HEK293 (cell line): ENCODE data around the gene PLEKHJ1.

Experiments
- CTCF ChIA-PET: fragments of 350-600 bp; formaldehyde crosslinking; extraction: SDS; loops from one replicate; lab custom pipeline; 2021; ENCODE audit warnings: antibody characterized with exemption; lab: Yijun Ruan, JAX
- POLR2A ChIA-PET: fragments of 300-600 bp; formaldehyde crosslinking; extraction: SDS; loops from one replicate; lab custom pipeline; 2020; ENCODE audit warnings: antibody characterized with exemption, inconsistent platforms; lab: Yijun Ruan, JAX
- H3K27ac ChIP-seq: fragments of 200-500 bp; sonication (Bioruptor generic); 2 replicates; pipeline ENCODE4 v1.5.1; 2014; ENCODE audit warnings: low read depth, low read length, control low read depth, inconsistent platforms; ENCODE audit errors: extremely low read depth
- H3K36me3 ChIP-seq, 2 experiments: fragments of 200-500 bp in 1 of 2; sonication (Bioruptor generic) in 1 of 2; 1 replicate in 1 of 2; 2 replicates in 1 of 2; pipeline ENCODE4 v1.5.1; 2014 to 2017; ENCODE audit warnings: inconsistent platforms in 2 of 2, low read length in 2 of 2; ENCODE audit not compliant: control insufficient read depth in 2 of 2, insufficient read depth in 1 of 2
- H3K4me1 ChIP-seq: fragments of 200-500 bp; sonication (Bioruptor generic); 2 replicates; pipeline ENCODE4 v1.5.1; 2014; ENCODE audit warnings: mild to moderate bottlenecking, low read length, inconsistent platforms; ENCODE audit not compliant: control insufficient read depth, insufficient read depth
- H3K4me3 ChIP-seq: 2 replicates; pipeline ENCODE4 v1.5.1; 2011; ENCODE audit warnings: low read depth, mild to moderate bottlenecking, control low read depth, low read length, moderate library complexity
- H3K9me3 ChIP-seq: fragments of 200-500 bp; sonication (Bioruptor generic); 2 replicates; pipeline ENCODE4 v1.5.1; 2014; ENCODE audit warnings: low read depth, low read length, inconsistent platforms; ENCODE audit not compliant: control insufficient read depth, insufficient read depth
- EGR2 ChIP-seq: fragments of 450-650 bp; formaldehyde crosslinking; IDR thresholded peaks from 2 replicates; pipeline ENCODE4 v1.5.1; 2016; ENCODE audit warnings: low read depth, missing biosample characterization, missing genetic modification characterization
- GLIS2 ChIP-seq: fragments of 450-650 bp; formaldehyde crosslinking; IDR thresholded peaks from 2 replicates; pipeline ENCODE4 v1.5.1; 2016; ENCODE audit warnings: missing biosample characterization, missing genetic modification characterization
- IKZF3 ChIP-seq: fragments of 450-650 bp; IDR thresholded peaks from 2 replicates; pipeline ENCODE4 v1.5.0; 2018; ENCODE audit warnings: missing biosample characterization, mild to moderate bottlenecking, missing genetic modification characterization, moderate library complexity
- YY1 ChIP-seq: fragments of 450-650 bp; formaldehyde crosslinking; IDR thresholded peaks from 2 replicates; pipeline ENCODE4 v1.5.1; 2018; ENCODE audit warnings: missing biosample characterization, missing genetic modification characterization
- ZBTB17 ChIP-seq: fragments of 450-650 bp; formaldehyde crosslinking; IDR thresholded peaks from 2 replicates; pipeline ENCODE4 v1.5.1; 2016; ENCODE audit warnings: missing biosample characterization, missing genetic modification characterization
- ZBTB48 ChIP-seq: fragments of 450-650 bp; formaldehyde crosslinking; IDR thresholded peaks from 2 replicates; pipeline ENCODE4 v1.5.1; 2016; ENCODE audit warnings: missing biosample characterization, missing genetic modification characterization
- ZNF211 ChIP-seq: fragments of 450-650 bp; formaldehyde crosslinking; IDR thresholded peaks from 2 replicates; pipeline ENCODE4 v1.5.1; 2016; ENCODE audit warnings: low read depth, missing biosample characterization, missing genetic modification characterization
- ZNF341 ChIP-seq: fragments of 450-650 bp; formaldehyde crosslinking; IDR thresholded peaks from 2 replicates; pipeline ENCODE4; 2016; ENCODE audit warnings: low read depth, missing biosample characterization, missing genetic modification characterization
- ZNF555 ChIP-seq: fragments of 450-650 bp; formaldehyde crosslinking; conservative IDR thresholded peaks from 2 replicates; pipeline ENCODE4 v1.5.1; 2017; ENCODE audit warnings: missing biosample characterization, mild to moderate bottlenecking, missing genetic modification characterization, inconsistent platforms
- ZNF558 ChIP-seq: fragments of 450-650 bp; formaldehyde crosslinking; IDR thresholded peaks from 2 replicates; pipeline ENCODE4 v1.5.1; 2016; ENCODE audit warnings: missing biosample characterization, missing genetic modification characterization
- ZNF629 ChIP-seq: fragments of 450-650 bp; formaldehyde crosslinking; IDR thresholded peaks from 2 replicates; pipeline ENCODE4 v1.5.1; 2017; ENCODE audit warnings: missing biosample characterization, missing genetic modification characterization
- TF ChIP-seq, protein P1 (sequence below): fragments of 450-650 bp; formaldehyde crosslinking; IDR thresholded peaks from 2 replicates; pipeline ENCODE4 v1.5.1; 2016; ENCODE audit warnings: missing biosample characterization, missing genetic modification characterization, borderline replicate concordance
- TF ChIP-seq, protein P2 (sequence below): fragments of 450-650 bp; formaldehyde crosslinking; IDR thresholded peaks from 2 replicates; pipeline ENCODE4 v1.5.0; 2017; ENCODE audit warnings: missing biosample characterization, missing genetic modification characterization, borderline replicate concordance
- TF ChIP-seq, protein P3 (sequence below): fragments of 450-650 bp; formaldehyde crosslinking; IDR thresholded peaks from 2 replicates; pipeline ENCODE4 v1.5.1; 2016; ENCODE audit warnings: missing biosample characterization, missing genetic modification characterization
- TF ChIP-seq, protein P4 (sequence below): fragments of 450-650 bp; formaldehyde crosslinking; IDR thresholded peaks from 2 replicates; pipeline ENCODE4 v1.5.1; 2016; ENCODE audit warnings: missing biosample characterization, missing genetic modification characterization
- TF ChIP-seq, protein P5 (sequence below): fragments of 450-650 bp; formaldehyde crosslinking; IDR thresholded peaks from 2 replicates; pipeline ENCODE4 v1.5.1; 2017; ENCODE audit warnings: missing biosample characterization, missing genetic modification characterization
- TF ChIP-seq, protein P6 (sequence below): fragments of 450-650 bp; formaldehyde crosslinking; IDR thresholded peaks from 2 replicates; pipeline ENCODE4 v1.5.1; 2016; ENCODE audit warnings: missing biosample characterization, missing genetic modification characterization

Gene PLEKHJ1

DNA sequence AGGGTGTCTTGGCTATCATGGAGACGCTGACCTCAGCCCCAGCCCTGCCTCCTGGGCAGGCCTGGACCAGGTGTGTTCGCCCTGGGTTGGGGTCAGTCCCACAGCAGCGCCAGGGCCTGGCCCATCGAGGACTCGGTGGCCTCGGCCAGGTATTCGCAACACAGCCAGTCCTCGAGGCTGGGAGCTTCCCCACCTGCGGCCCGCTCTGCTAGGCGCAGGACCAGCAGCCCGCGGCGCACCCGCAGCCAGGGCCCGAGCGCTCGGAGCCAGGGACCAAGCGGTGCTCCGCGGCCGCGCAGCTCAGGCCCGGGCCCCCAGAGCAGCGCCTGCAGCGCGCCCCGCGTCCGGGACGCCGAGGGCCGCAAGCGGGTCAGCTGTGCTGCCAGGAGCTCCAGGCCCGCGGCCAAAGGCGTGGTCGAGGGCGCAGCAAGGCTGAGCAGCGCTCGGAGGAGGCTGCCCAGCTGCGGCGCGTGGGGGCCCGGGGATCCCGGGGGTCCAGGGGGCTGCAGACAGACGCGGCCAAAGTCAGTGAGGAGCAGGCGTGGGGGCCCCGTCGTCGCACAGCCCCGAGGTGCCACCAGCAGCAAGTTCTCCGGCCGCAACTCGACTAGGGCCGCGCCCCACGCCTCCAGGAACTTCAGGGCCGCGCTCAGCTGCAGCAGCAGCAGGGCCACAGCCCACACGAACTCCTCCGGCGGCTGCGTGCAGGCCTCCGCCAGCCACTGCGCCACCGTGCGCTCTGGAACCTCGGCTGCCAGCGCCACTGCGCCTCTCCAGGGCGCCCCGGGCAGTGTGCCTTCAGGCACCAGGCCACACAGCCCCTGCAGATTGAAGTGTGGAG lies 39.7 kb upstream of the PLEKHJ1 start (continued):
- TF ChIP-seq, protein P1, sequence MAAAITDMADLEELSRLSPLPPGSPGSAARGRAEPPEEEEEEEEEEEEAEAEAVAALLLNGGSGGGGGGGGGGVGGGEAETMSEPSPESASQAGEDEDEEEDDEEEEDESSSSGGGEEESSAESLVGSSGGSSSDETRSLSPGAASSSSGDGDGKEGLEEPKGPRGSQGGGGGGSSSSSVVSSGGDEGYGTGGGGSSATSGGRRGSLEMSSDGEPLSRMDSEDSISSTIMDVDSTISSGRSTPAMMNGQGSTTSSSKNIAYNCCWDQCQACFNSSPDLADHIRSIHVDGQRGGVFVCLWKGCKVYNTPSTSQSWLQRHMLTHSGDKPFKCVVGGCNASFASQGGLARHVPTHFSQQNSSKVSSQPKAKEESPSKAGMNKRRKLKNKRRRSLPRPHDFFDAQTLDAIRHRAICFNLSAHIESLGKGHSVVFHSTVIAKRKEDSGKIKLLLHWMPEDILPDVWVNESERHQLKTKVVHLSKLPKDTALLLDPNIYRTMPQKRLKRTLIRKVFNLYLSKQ (tag by site-specific recombination): no peak
- TF ChIP-seq EGR2 (tag by site-specific recombination): no peak
- TF ChIP-seq, protein P2, sequence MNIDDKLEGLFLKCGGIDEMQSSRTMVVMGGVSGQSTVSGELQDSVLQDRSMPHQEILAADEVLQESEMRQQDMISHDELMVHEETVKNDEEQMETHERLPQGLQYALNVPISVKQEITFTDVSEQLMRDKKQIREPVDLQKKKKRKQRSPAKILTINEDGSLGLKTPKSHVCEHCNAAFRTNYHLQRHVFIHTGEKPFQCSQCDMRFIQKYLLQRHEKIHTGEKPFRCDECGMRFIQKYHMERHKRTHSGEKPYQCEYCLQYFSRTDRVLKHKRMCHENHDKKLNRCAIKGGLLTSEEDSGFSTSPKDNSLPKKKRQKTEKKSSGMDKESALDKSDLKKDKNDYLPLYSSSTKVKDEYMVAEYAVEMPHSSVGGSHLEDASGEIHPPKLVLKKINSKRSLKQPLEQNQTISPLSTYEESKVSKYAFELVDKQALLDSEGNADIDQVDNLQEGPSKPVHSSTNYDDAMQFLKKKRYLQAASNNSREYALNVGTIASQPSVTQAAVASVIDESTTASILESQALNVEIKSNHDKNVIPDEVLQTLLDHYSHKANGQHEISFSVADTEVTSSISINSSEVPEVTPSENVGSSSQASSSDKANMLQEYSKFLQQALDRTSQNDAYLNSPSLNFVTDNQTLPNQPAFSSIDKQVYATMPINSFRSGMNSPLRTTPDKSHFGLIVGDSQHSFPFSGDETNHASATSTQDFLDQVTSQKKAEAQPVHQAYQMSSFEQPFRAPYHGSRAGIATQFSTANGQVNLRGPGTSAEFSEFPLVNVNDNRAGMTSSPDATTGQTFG: no peak
- TF ChIP-seq ZNF211: no peak

DNA sequence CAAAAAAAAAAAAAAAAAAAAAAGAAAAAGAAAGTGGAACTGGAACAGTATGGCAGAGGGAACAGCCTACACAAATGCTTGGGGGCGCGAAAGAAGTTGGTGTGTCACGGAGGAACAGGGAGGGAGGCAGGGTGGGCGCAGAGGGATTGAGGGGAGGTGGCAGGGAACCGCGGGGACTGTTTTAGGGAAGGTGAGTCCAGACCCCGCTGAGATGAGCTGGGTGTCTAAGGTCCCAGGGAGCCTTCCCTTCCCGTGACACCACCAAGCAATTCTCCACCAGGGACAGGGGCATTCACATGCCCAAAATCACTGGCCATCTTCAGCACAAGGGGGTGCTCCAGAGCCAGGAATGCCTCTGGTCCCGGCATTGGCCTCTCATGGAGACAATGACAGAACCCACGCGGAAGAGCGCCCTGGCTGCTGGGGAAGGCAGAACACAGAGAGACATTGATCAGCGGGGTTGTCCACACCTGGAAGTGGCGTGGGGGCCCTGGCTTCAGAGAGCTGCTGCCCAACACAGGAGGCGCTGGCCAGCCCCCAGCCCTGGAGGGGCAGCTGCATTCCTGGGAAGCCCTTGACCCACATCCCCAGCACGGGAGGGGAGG lies 38.9 kb upstream of the PLEKHJ1 start:
- peaks cover 6 to 32% of the 10 kb centered on the region in 2 experiments; a peak in 2 of 3 replicates for H3K36me3 ChIP-seq
- H3K27ac ChIP-seq: no peak overlapping the region
- H3K9me3 ChIP-seq: no peaks in the 10 kb centered on the region
- ChIA-PET POLR2A (interaction anchor here (0.6 to 1.4 kb wide), 8 partner anchors 26 to 645 kb away, joined by 3 to 9 read pairs (median 3); partner anchors contain the start of gene PLEKHJ1), CTCF (interaction anchor here (0.6 to 4.3 kb wide), 24 partner anchors 10 to 427 kb away, joined by 3 to 25 read pairs (median 4); partner anchors contain the start of genes GNG7, LMNB2, LSM7 and SPPL2B)
- 0 out of 2 replicates have a peak, but pooled peaks cover 2% of the 10 kb centered on the region for H3K4me1 ChIP-seq
- no peak overlapping the region for H3K4me3 ChIP-seq
- TF ChIP-seq ZBTB17 (tag by site-specific recombination) (peak; percentile 46), IKZF3 (peak; percentile 81), ZNF341 (tag by site-specific recombination) (peak; percentile 66), ZBTB48 (tag by site-specific recombination) (peak; percentile 80), GLIS2 (tag by site-specific recombination) (peak; percentile 54), YY1 (tag by site-specific recombination) (no peak), ZNF558 (tag by site-specific recombination) (peak; percentile 59; the same call in 1 of the 2 replicates), ZNF555 (tag by site-specific recombination) (no peak), ZNF629 (tag by site-specific recombination) (peak; percentile 26; the same call in 1 of the 2 replicates)
- TF ChIP-seq, protein P3, sequence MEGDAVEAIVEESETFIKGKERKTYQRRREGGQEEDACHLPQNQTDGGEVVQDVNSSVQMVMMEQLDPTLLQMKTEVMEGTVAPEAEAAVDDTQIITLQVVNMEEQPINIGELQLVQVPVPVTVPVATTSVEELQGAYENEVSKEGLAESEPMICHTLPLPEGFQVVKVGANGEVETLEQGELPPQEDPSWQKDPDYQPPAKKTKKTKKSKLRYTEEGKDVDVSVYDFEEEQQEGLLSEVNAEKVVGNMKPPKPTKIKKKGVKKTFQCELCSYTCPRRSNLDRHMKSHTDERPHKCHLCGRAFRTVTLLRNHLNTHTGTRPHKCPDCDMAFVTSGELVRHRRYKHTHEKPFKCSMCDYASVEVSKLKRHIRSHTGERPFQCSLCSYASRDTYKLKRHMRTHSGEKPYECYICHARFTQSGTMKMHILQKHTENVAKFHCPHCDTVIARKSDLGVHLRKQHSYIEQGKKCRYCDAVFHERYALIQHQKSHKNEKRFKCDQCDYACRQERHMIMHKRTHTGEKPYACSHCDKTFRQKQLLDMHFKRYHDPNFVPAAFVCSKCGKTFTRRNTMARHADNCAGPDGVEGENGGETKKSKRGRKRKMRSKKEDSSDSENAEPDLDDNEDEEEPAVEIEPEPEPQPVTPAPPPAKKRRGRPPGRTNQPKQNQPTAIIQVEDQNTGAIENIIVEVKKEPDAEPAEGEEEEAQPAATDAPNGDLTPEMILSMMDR: peak; percentile 97
- TF ChIP-seq, protein P4, sequence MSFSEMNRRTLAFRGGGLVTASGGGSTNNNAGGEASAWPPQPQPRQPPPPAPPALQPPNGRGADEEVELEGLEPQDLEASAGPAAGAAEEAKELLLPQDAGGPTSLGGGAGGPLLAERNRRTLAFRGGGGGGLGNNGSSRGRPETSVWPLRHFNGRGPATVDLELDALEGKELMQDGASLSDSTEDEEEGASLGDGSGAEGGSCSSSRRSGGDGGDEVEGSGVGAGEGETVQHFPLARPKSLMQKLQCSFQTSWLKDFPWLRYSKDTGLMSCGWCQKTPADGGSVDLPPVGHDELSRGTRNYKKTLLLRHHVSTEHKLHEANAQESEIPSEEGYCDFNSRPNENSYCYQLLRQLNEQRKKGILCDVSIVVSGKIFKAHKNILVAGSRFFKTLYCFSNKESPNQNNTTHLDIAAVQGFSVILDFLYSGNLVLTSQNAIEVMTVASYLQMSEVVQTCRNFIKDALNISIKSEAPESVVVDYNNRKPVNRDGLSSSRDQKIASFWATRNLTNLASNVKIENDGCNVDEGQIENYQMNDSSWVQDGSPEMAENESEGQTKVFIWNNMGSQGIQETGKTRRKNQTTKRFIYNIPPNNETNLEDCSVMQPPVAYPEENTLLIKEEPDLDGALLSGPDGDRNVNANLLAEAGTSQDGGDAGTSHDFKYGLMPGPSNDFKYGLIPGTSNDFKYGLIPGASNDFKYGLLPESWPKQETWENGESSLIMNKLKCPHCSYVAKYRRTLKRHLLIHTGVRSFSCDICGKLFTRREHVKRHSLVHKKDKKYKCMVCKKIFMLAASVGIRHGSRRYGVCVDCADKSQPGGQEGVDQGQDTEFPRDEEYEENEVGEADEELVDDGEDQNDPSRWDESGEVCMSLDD (tag by site-specific recombination): peak; percentile 30; the same call in 1 of the 2 replicates
- TF ChIP-seq, protein P5, sequence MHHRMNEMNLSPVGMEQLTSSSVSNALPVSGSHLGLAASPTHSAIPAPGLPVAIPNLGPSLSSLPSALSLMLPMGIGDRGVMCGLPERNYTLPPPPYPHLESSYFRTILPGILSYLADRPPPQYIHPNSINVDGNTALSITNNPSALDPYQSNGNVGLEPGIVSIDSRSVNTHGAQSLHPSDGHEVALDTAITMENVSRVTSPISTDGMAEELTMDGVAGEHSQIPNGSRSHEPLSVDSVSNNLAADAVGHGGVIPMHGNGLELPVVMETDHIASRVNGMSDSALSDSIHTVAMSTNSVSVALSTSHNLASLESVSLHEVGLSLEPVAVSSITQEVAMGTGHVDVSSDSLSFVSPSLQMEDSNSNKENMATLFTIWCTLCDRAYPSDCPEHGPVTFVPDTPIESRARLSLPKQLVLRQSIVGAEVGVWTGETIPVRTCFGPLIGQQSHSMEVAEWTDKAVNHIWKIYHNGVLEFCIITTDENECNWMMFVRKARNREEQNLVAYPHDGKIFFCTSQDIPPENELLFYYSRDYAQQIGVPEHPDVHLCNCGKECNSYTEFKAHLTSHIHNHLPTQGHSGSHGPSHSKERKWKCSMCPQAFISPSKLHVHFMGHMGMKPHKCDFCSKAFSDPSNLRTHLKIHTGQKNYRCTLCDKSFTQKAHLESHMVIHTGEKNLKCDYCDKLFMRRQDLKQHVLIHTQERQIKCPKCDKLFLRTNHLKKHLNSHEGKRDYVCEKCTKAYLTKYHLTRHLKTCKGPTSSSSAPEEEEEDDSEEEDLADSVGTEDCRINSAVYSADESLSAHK (tag by site-specific recombination): no peak
- TF ChIP-seq, protein P6, sequence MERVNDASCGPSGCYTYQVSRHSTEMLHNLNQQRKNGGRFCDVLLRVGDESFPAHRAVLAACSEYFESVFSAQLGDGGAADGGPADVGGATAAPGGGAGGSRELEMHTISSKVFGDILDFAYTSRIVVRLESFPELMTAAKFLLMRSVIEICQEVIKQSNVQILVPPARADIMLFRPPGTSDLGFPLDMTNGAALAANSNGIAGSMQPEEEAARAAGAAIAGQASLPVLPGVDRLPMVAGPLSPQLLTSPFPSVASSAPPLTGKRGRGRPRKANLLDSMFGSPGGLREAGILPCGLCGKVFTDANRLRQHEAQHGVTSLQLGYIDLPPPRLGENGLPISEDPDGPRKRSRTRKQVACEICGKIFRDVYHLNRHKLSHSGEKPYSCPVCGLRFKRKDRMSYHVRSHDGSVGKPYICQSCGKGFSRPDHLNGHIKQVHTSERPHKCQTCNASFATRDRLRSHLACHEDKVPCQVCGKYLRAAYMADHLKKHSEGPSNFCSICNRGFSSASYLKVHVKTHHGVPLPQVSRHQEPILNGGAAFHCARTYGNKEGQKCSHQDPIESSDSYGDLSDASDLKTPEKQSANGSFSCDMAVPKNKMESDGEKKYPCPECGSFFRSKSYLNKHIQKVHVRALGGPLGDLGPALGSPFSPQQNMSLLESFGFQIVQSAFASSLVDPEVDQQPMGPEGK (tag by site-specific recombination): no peak; the same call in 1 of the 2 replicates
